HG03439 (cell line): ENCODE results near the gene C2orf81.
"Not testable (repeated sequence)": the region's sequence is repeated elsewhere in the genome, so short reads cannot be mapped to it uniquely, and the experiment has no call there.

Experiments used
- ATAC-seq: cut with Tn5 transposase; IDR thresholded peaks from one replicate; pipeline ENCODE4 v1.9.1; 2021; ENCODE audit warnings: mild to moderate bottlenecking, moderate library complexity; ENCODE audit not compliant: unreplicated experiment

Gene C2orf81

GRCh38 chr2:74421221-74421870 lies at the start of gene C2orf81, which contains the start of gene WDR54:
C2orf81 (minus strand) TSS chr2:74421619; CDS start chr2:74421560, 59 bp downstream.
WDR54 (plus strand) TSS chr2:74421730; CDS start chr2:74422154, 424 bp downstream.
- peak; percentile 93 for ATAC-seq

- ATAC-seq = not testable (repeated sequence)
Observed at GRCh38 chr2:74470742-74471141, 49.3 kb upstream of the C2orf81 start.

DNA sequence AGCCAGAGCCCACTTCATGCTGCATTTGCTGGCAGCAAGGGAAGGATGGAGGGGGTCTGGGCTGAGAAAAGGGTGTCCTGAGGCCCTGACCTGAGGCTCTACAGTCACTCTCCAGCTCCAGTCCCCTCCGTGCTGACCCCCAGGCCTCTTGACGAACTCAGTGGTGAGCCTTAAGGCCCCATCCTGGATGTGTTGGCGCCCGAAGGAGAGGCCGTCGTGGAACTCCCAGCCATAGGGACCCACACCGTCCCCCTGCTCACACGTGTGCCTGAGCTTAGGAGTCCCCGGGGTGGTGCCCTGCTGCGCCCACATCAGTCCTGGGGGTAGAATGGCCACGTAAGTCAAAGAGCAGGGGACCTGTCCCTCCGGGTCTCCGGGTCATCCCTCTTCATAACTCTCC lies 43.0 kb upstream of the C2orf81 start:
- ATAC-seq = no peak

GRCh38 chr2:74462786-74463105 lies 41.3 kb upstream of the C2orf81 start:
- ATAC-seq = no peak

DNA sequence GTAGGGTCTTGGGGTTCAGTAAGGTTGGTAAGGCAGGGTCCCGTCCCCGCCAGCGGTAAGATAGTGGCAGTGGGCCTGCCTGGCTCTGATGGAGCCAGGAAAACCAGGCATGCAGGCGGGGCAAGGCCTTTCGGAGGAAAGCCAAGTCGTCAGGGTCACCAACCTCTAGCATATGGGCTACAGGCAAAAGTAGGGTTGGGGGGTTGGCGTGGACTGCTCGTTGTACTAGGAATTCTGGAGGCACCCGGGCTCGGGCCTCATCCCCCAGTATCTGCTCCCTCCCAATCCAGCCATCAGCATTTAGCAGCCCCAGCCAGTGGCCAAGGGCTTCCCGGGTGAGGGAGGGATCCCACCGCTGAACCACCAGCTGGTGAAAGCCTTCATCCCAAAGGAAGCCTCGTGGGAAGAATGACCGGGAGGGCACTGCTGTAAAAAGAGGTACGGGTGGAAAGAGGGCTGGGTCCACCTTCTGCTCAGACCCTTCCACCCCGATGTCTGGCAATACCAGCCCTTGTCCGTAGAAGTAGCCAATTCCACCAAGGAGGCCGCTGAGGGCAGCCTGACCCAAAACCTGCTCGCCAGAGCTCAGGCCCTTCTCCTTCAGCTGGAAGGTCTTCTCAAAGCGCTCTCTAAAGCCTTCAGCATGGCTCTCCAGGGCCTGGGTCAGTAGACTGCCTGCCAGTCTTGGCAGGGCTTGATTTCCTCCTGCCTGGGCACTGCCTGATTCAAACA lies 40.8 kb upstream of the C2orf81 start:
- ATAC-seq = no peak

DNA sequence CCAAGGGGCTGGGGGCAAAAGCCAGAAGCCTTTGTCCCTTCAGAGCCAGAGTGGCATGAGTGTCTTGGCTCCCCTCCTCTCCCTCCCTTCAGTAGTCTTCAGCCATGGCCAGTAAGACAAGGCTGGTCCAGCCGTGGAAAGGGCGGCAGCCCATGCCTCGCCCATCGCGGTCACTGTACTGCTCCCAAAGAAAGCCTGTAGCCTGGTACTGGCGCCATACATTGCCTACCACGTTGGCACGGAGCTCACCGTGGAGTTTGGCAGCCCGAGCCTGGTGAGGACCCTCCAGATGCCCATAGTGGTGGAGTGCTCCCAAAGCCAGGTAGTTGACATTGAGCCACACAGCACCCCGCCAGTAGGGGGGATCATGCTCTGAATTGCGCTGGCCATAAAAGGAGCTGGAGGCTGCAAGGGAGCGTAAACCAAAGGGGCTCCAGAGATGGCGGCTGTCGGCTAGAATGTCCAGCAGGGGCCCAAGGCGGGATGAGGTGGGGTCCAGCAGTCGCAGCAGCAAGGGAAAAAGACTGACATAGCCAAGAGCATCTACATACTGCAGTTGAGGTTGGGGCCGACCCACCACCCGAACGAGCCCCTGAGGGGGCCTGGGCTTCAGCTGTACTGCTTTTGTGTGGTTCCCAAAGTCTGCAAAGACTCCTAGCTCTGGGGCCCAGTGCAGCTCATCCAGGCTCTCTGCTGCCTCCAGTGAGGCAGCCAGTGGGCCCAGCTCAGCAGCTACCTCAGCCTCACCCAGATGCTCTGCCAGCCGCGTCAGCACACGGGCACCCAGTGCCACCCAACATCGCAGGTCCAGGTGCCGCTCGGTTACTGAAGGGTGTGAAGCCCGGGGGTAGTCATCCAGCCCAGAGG lies 40.0 kb upstream of the C2orf81 start:
- no peak for ATAC-seq

GRCh38 chr2:74460187-74460586 lies 38.8 kb upstream of the C2orf81 start:
- not testable (repeated sequence) for ATAC-seq

GRCh38 chr2:74459503-74460118 lies 38.2 kb upstream of the C2orf81 start:
- not testable (repeated sequence) for ATAC-seq

DNA sequence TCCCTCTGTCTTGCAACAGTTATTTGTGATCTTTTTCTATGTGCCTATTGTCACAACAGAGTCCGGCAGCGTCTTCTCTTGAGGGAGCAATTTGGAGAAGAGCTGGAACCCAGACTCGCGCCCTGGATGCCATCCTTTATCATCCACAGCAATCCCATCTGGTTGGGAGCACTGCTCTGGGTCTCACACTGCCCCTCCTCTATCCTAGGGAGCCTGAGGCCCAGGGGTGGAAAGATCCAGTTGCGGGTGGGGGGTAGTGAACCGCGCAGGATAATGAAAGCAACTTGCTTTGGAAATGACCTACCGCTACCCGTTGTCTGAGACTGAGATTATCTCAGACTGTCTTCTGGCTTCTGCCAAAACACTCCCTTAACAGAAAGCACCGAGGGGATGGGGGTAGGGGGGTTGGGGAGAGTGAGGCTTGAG lies 37.5 kb upstream of the C2orf81 start:
- no peak for ATAC-seq

DNA sequence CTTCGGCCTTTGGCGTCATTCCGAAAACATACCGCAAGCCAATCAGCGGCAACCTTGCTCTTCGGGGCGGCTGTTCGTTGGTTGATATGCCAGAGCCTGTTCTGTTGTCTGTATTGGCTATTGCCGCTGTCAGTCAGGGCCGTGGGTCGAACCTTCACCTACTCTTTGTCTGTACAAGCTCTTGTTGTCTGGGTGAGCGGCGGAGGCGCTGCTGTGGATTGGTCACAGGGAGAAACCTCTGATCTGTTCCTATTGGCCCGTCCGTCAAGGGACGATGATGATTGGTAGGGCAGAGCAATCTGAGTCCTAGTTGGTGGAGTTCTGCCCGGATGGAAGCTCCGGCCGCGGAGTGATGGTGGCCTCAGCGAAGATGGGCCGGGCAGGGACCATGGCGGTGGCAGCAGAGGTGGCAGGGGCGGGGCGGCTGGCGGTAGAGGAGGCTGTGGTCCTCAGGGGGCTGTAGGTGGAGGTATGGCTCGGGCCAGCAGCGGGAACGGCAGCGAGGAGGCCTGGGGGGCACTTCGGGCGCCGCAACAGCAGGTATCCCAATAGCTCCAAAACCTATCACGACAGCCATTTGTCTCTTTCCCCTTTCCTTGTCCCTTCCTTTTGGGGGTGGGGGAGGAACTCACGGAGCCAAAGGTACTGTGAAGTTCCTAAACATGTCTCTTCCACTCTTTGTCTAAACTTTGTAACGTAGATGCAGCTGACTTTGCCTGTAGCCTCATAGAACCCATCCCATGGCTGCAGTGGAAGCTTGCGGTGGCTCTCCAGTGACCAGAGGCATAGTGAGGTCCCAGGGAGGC lies 36.9 kb upstream of the C2orf81 start, which contains the start of gene WBP1:
Gene WBP1 (plus strand): TSS at position 307 of the 806 bp plus-strand sequence. CDS start 165 bp downstream, at position 472.
- ATAC-seq = peak; percentile 85

GRCh38 chr2:74457549-74458131 lies 36.2 kb upstream of the C2orf81 start:
- ATAC-seq = peak; percentile 29

- ATAC-seq = no peak
Observed at GRCh38 chr2:74457129-74457548, 35.7 kb upstream of the C2orf81 start.

GRCh38 chr2:74454654-74455511 lies 33.5 kb upstream of the C2orf81 start, which contains the start of gene INO80B:
INO80B (plus strand) TSS chr2:74455087; CDS start chr2:74455117, 30 bp downstream.
- ATAC-seq = peak; percentile 41

- ATAC-seq = no peak
Observed at GRCh38 chr2:74450570-74451190, 29.3 kb upstream of the C2orf81 start.

GRCh38 chr2:74448771-74449170 lies 27.4 kb upstream of the C2orf81 start:
- no peak for ATAC-seq

DNA sequence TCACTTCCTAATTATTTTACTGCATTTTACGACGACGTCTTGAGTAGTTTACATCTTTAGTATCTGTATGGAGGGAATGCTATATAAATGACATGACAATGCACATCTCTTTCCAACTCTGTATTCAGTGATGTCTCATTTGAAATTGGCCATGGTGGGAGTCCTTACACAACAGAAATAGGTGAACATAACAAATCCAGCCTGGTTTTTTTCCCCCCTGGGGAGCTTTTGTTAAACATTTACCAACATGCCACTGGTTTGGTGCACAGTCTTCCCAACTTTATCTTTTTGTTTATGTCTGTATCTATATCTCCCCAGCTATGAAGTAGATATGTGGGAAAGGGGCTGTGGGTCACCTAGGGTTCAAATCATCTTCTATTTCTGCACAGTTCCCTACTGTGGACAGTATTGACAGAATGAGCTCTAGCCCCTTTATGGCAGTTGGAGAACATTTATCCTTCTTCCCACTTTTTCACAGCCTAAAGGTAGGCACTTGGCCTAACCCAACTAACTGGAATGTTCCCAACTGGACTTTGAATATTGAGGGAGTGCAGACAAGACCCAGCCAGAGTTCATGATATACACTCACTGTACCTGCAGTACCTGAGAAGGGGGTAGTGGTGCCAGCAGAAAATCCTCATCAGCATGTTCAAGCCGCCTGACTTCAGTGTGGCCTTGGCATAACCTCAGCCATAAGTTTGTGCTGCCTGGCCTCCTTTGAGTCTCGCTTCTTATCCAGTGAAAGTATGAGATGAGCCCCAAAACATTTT lies 26.0 kb upstream of the C2orf81 start:
- no peak for ATAC-seq
